ENCODE measurements around the gene PAK2.
"Not testable (repeated sequence)": the region's sequence is repeated elsewhere in the genome, so short reads cannot be mapped to it uniquely, and the experiment has no call there.

PAK2 gene

GRCh38 chr3:196849180-196849741 lies 109.6 kb downstream of the PAK2 start:
- no peak for DNase-seq

GRCh38 chr3:196863000-196863399 lies 123.3 kb downstream of the PAK2 start:
- DNase-seq = not testable (repeated sequence)

GRCh38 chr3:196867155-196867506 lies 127.5 kb downstream of the PAK2 start:
- DNase-seq = peak; percentile 82

GRCh38 chr3:196867507-196868296 lies 128.0 kb downstream of the PAK2 start, which contains the start of gene SENP5:
SENP5 (plus strand) TSS chr3:196867920; CDS start chr3:196885182, 17,262 bp downstream.
- DNase-seq = peak; percentile 91

GRCh38 chr3:196868297-196868661 lies 128.6 kb downstream of the PAK2 start:
- peak; percentile 32 for DNase-seq

GRCh38 chr3:196872316-196872715 lies 132.7 kb downstream of the PAK2 start:
- DNase-seq = no peak

- not testable (repeated sequence) for DNase-seq
Observed at GRCh38 chr3:196874511-196875094, 134.9 kb downstream of the PAK2 start.

GRCh38 chr3:196875258-196875657 lies 135.6 kb downstream of the PAK2 start:
- DNase-seq = no peak

Data from NCI-H510A treated with DMSO at 0.1 percent for 48 hours (cell line).